Adrenal gland (tissue), 5 donors: ENCODE measurements around the gene DSCAML1.

ENCODE experiments used
- CTCF ChIP-seq, 6 experiments: fragments of 450-650 bp in 4 of 6; fragments of 200-600 bp in 2 of 6; sonication (generic) in 1 of 6; IDR thresholded peaks; 1 replicate in 5 of 6; 2 replicates in 1 of 6; pipeline versions ENCODE4 v1.5.1 to v1.8.0; 2016 to 2021; ENCODE audit warnings: antibody characterized with exemption in 6 of 6, mild to moderate bottlenecking in 2 of 6, moderate library complexity in 1 of 6
- POLR2A ChIP-seq, 2 donors: fragments of 450-650 bp; IDR thresholded peaks; one replicate each; pipeline ENCODE4 v1.6.1; 2017; ENCODE audit warnings: antibody characterized with exemption in 2 of 2, mild to moderate bottlenecking in 2 of 2, moderate library complexity in 1 of 2
- donor health status: DM: no; HTN: no; CAD: no.

GRCh38 chr11:117468888-117469287, 328.1 kb downstream of the DSCAML1 start:
- no peak for TF ChIP-seq CTCF (IDR thresholded peaks at IDR 0.05)
- no peak for TF ChIP-seq POLR2A (IDR thresholded peaks at IDR 0.05)
